DOHH2 (cell line): Measurements from ENCODE around the gene AKAP13.

Source experiments
- H3F3A ChIP-seq: fragments of 200-600 bp; sonication (generic), shearing (Covaris generic); 2 replicates; pipeline ENCODE4 v1.6.0; 2016; ENCODE audit warnings: antibody characterized with exemption, mild to moderate bottlenecking; ENCODE audit not compliant: control insufficient read depth, insufficient read depth
- H3K27ac ChIP-seq: fragments of 200-600 bp; sonication (generic); 2 replicates; pipeline ENCODE4 v1.5.1; 2014; ENCODE audit warnings: low read depth, mild to moderate bottlenecking, low read length, moderate library complexity
- H3K27me3 ChIP-seq: fragments of 200-600 bp; sonication (generic); 2 replicates; pipeline ENCODE4 v1.6.1; 2014; ENCODE audit warnings: mild to moderate bottlenecking, low read length, mixed read lengths; ENCODE audit not compliant: control insufficient read depth
- H3K36me3 ChIP-seq: fragments of 200-600 bp; sonication (generic); 2 replicates; pipeline ENCODE4 v1.6.1; 2014; ENCODE audit warnings: mild to moderate bottlenecking, low read length, moderate library complexity, mixed read lengths; ENCODE audit not compliant: control insufficient read depth
- H3K4me1 ChIP-seq: fragments of 200-600 bp; sonication (generic); 2 replicates; pipeline ENCODE4 v1.6.1; 2014; ENCODE audit warnings: mild to moderate bottlenecking, low read length, mixed read lengths; ENCODE audit not compliant: control insufficient read depth
- H3K4me2 ChIP-seq: fragments of 200-600 bp; sonication (generic); 2 replicates; pipeline ENCODE4 v1.6.0; 2014; ENCODE audit warnings: mild to moderate bottlenecking, low read length, moderate library complexity
- H3K4me3 ChIP-seq: fragments of 200-600 bp; sonication (generic); 2 replicates; pipeline ENCODE4 v1.5.1; 2014; ENCODE audit warnings: mild to moderate bottlenecking, low read length, mixed read lengths
- H3K79me2 ChIP-seq: fragments of 200-600 bp; sonication (generic); 2 replicates; pipeline ENCODE4 v1.6.1; 2014; ENCODE audit warnings: mild to moderate bottlenecking, low read length, mixed read lengths; ENCODE audit not compliant: control insufficient read depth
- H3K9me2 ChIP-seq: fragments of 200-600 bp; sonication (generic); replicated peaks from 2 replicates; pipeline ENCODE4 v1.6.1; 2014; ENCODE audit warnings: mild to moderate bottlenecking, low read length, mixed read lengths; ENCODE audit not compliant: control insufficient read depth
- H3K9me3 ChIP-seq: fragments of 200-600 bp; sonication (generic); 2 replicates; pipeline ENCODE4 v1.6.1; 2014; ENCODE audit warnings: antibody characterized with exemption, low read length, mixed read lengths; ENCODE audit not compliant: control insufficient read depth, insufficient read depth
- H4K20me1 ChIP-seq: fragments of 200-600 bp; sonication (generic); 2 replicates; pipeline ENCODE4 v1.6.0; 2014; ENCODE audit warnings: low read depth, mild to moderate bottlenecking, antibody characterized with exemption, low read length, moderate library complexity; ENCODE audit not compliant: control insufficient read depth, insufficient read depth
- EZH2phosphoT487 ChIP-seq: fragments of 200-600 bp; sonication (generic); IDR thresholded peaks from 2 replicates; pipeline ENCODE4 v1.6.1; 2017; ENCODE audit warnings: borderline replicate concordance, mild to moderate bottlenecking, antibody characterized with exemption, low read length, moderate library complexity, mixed read lengths
- TF ChIP-seq, protein P1 (sequence below): fragments of 200-600 bp; sonication (generic); IDR thresholded peaks from one replicate; pipeline ENCODE4 v1.5.1; 2014; ENCODE audit warnings: antibody characterized with exemption, mild to moderate bottlenecking, low read depth, low read length; ENCODE audit not compliant: poor library complexity, severe bottlenecking

AKAP13 gene

GRCh38 chr15:85681386-85681785 is 301.0 kb downstream of the AKAP13 start:
- Histone ChIP-seq H3K4me3 (peak overlapping the region; percentile 46), H3K4me1 (peaks cover 57% of the 10 kb centered on the region), H3K79me2 (no peaks in the 10 kb centered on the region), H3K9me2 (no peaks in the 10 kb centered on the region), H3F3A (peaks cover 29% of the 10 kb centered on the region), H3K36me3 (peaks cover 37% of the 10 kb centered on the region), H3K27me3 (no peaks in the 10 kb centered on the region), H3K9me3 (no peaks in the 10 kb centered on the region), H3K27ac (peak overlapping the region; percentile 31), H4K20me1 (no peaks in the 10 kb centered on the region), H3K4me2 (peak overlapping the region; percentile 55)
- no peak for TF ChIP-seq EZH2phosphoT487
- TF ChIP-seq, protein P1, sequence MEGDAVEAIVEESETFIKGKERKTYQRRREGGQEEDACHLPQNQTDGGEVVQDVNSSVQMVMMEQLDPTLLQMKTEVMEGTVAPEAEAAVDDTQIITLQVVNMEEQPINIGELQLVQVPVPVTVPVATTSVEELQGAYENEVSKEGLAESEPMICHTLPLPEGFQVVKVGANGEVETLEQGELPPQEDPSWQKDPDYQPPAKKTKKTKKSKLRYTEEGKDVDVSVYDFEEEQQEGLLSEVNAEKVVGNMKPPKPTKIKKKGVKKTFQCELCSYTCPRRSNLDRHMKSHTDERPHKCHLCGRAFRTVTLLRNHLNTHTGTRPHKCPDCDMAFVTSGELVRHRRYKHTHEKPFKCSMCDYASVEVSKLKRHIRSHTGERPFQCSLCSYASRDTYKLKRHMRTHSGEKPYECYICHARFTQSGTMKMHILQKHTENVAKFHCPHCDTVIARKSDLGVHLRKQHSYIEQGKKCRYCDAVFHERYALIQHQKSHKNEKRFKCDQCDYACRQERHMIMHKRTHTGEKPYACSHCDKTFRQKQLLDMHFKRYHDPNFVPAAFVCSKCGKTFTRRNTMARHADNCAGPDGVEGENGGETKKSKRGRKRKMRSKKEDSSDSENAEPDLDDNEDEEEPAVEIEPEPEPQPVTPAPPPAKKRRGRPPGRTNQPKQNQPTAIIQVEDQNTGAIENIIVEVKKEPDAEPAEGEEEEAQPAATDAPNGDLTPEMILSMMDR = no peak

DNA sequence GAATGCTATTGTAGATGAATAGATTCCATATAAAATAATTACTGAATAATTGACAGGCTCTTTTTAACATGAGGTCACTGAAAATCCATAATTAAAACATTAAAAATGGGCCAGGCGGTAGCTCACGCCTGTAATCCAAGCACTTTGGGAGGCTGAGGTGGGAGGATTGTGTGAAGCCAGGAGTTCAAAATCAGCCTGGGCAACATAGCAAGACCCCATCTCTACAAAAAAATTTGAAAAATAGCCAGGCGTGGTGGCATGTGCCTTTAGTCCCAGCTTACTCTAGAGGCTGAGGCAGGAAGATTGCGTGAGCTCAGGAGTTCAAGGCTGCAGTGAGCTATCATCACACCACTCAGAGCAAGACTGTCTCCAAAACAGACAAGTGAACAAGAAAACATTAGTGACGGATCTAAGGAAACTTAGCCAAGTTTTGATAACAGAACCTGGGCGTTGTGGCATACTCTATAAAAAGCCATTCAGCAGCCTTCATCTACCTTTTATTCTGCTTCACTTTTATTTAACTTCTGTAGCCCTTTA is 303.8 kb downstream of the AKAP13 start:
- peaks cover 38% of the 10 kb centered on the region for H3K36me3 ChIP-seq
- H3K9me3 ChIP-seq = no peaks in the 10 kb centered on the region
- no peaks in the 10 kb centered on the region for H3K9me2 ChIP-seq
- TF ChIP-seq, protein P1 = no peak
- TF ChIP-seq EZH2phosphoT487 = no peak
- H3K79me2 ChIP-seq = no peaks in the 10 kb centered on the region
- no peak overlapping the region for H3K4me2 ChIP-seq
- H4K20me1 ChIP-seq = no peaks in the 10 kb centered on the region
- H3F3A ChIP-seq = peaks cover 53% of the 10 kb centered on the region
- peaks cover 85% of the 10 kb centered on the region for H3K4me1 ChIP-seq
- no peak overlapping the region for H3K4me3 ChIP-seq
- peak overlapping the region; percentile 93 for H3K27ac ChIP-seq
- no peaks in the 10 kb centered on the region for H3K27me3 ChIP-seq

DNA sequence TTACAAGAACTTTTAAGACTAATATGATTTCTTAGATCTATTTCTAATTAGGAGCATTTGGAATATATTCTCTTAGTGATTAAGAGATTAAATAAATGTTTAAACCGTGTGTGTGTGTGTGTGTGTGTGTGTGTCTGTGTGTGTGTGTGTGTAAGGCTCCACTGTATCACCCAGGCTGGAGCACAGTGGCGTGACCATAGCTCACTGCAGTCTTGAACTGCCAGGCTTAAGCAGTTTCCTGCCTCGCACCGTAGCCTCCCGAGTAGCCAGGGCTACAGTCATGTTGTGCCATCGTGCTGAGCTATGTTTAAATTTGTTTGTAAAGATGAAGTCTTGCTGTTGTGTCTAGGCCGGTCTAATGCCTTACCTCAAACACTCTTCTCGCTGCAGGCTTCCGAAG is 305.0 kb downstream of the AKAP13 start:
- TF ChIP-seq, protein P1 = no peak
- TF ChIP-seq EZH2phosphoT487 = no peak
- peaks cover 89% of the 10 kb centered on the region for H3K4me1 ChIP-seq
- H3K4me3 ChIP-seq = 0 out of 2 replicates have a peak overlapping the region, but pooled peaks have one; percentile 21
- peaks cover 6% of the 10 kb centered on the region for H3K79me2 ChIP-seq
- no peaks in the 10 kb centered on the region for H3K9me3 ChIP-seq
- H3K36me3 ChIP-seq = peaks cover 46% of the 10 kb centered on the region
- H3K9me2 ChIP-seq = no peaks in the 10 kb centered on the region
- peak overlapping the region; percentile 93 for H3K27ac ChIP-seq
- no peaks in the 10 kb centered on the region for H3K27me3 ChIP-seq
- no peaks in the 10 kb centered on the region for H4K20me1 ChIP-seq
- H3F3A ChIP-seq = peaks cover 52% of the 10 kb centered on the region
- peak overlapping the region; percentile 66 for H3K4me2 ChIP-seq
